OCI-LY1 (cell line): ENCODE measurements around the gene PIGB.
"Not testable (repeated sequence)": the region's sequence is repeated elsewhere in the genome, so short reads cannot be mapped to it uniquely, and the experiment has no call there.

Experiments
- H2AFZ ChIP-seq: fragments of 200-600 bp; sonication (generic), shearing (Covaris generic); 2 replicates; pipeline ENCODE4 v1.6.0; 2014; ENCODE audit warnings: antibody characterized with exemption, mild to moderate bottlenecking, low read length
- H3F3A ChIP-seq: fragments of 200-600 bp; sonication (generic), shearing (Covaris generic); 2 replicates; pipeline ENCODE4 v1.6.0; 2014; ENCODE audit warnings: mild to moderate bottlenecking, antibody characterized with exemption, low read length, moderate library complexity; ENCODE audit not compliant: insufficient read depth
- H3K27ac ChIP-seq: fragments of 200-600 bp; sonication (generic); 2 replicates; pipeline ENCODE4 v1.5.1; 2014; ENCODE audit warnings: low read length, mixed run types, mild to moderate bottlenecking, low read depth; ENCODE audit not compliant: poor library complexity, severe bottlenecking
- H3K27me3 ChIP-seq: fragments of 200-600 bp; sonication (generic); 2 replicates; pipeline ENCODE4 v1.6.0; 2014; ENCODE audit warnings: antibody characterized with exemption, mild to moderate bottlenecking, low read length, moderate library complexity; ENCODE audit not compliant: insufficient read depth
- H3K36me3 ChIP-seq: fragments of 200-600 bp; sonication (generic); 2 replicates; pipeline ENCODE4 v1.6.1; 2014; ENCODE audit warnings: mild to moderate bottlenecking, antibody characterized with exemption, low read length, moderate library complexity, mixed read lengths; ENCODE audit not compliant: insufficient read depth
- H3K4me1 ChIP-seq: fragments of 200-600 bp; sonication (generic); 2 replicates; pipeline ENCODE4 v1.5.1; 2014; ENCODE audit warnings: mild to moderate bottlenecking, low read length, moderate library complexity; ENCODE audit not compliant: insufficient read depth, severe bottlenecking
- H3K4me2 ChIP-seq: fragments of 200-600 bp; sonication (generic), shearing (Covaris generic); 2 replicates; pipeline ENCODE4 v1.6.1; 2014; ENCODE audit warnings: low read length
- H3K4me3 ChIP-seq: fragments of 200-600 bp; sonication (generic); 2 replicates; pipeline ENCODE4 v1.5.1; 2014; ENCODE audit warnings: low read length, low read depth, mild to moderate bottlenecking, mixed read lengths; ENCODE audit not compliant: poor library complexity, severe bottlenecking
- H3K79me2 ChIP-seq: fragments of 200-600 bp; shearing (Covaris generic); 2 replicates; pipeline ENCODE4 v1.6.1; 2016; ENCODE audit warnings: mixed run types, low read length, mixed read lengths; ENCODE audit not compliant: insufficient read depth
- H3K9ac ChIP-seq: fragments of 200-600 bp; sonication (generic), shearing (Covaris generic); 2 replicates; pipeline ENCODE4 v1.6.1; 2014; ENCODE audit warnings: mild to moderate bottlenecking, low read length, mixed read lengths
- H3K9me2 ChIP-seq: fragments of 200-600 bp; sonication (generic), shearing (Covaris generic); 2 replicates; pipeline ENCODE4 v1.6.1; 2014; ENCODE audit warnings: low read depth, mild to moderate bottlenecking, low read length, mixed read lengths
- H3K9me3 ChIP-seq: fragments of 200-600 bp; shearing (Covaris generic); 2 replicates; pipeline ENCODE4 v1.6.1; 2014; ENCODE audit warnings: low read length, mixed read lengths
- H4K20me1 ChIP-seq: fragments of 200-600 bp; sonication (generic), shearing (Covaris generic); 2 replicates; pipeline ENCODE4 v1.6.0; 2016; ENCODE audit warnings: mild to moderate bottlenecking, low read length; ENCODE audit not compliant: insufficient read depth
- CTCF ChIP-seq: fragments of 200-600 bp; sonication (generic), shearing (Covaris generic); IDR thresholded peaks from 2 replicates; pipeline ENCODE4 v1.5.1; 2017; ENCODE audit warnings: mild to moderate bottlenecking, antibody characterized with exemption, low read length, moderate library complexity, mixed read lengths
- EZH2 ChIP-seq: fragments of 200-600 bp; sonication (generic), shearing (Covaris generic); IDR thresholded peaks from 2 replicates; pipeline ENCODE4 v1.8.0; 2017; ENCODE audit warnings: borderline replicate concordance, mixed run types, mild to moderate bottlenecking, antibody characterized with exemption, low read length, moderate library complexity, mixed read lengths

The PIGB gene

GRCh38 chr15:55282284-55282833, 36.7 kb upstream of the PIGB start:
- H3K9me2 ChIP-seq = no peaks in the 10 kb centered on the region
- no peak for TF ChIP-seq CTCF
- no peak for TF ChIP-seq EZH2
- H3K27ac ChIP-seq = no peak overlapping the region
- H3F3A ChIP-seq = no peaks in the 10 kb centered on the region
- no peak overlapping the region for H3K4me2 ChIP-seq
- no peaks in the 10 kb centered on the region for H4K20me1 ChIP-seq
- H3K4me3 ChIP-seq = no peak overlapping the region
- H3K4me1 ChIP-seq = peaks cover 32% of the 10 kb centered on the region
- no peaks in the 10 kb centered on the region for H3K36me3 ChIP-seq
- H3K9me3 ChIP-seq = no peaks in the 10 kb centered on the region
- H3K27me3 ChIP-seq = no peaks in the 10 kb centered on the region
- no peak overlapping the region for H3K9ac ChIP-seq
- 0 out of 2 replicates have a peak, but pooled peaks cover 4% of the 10 kb centered on the region for H3K79me2 ChIP-seq
- no peak overlapping the region for H2AFZ ChIP-seq

- H3K79me2 ChIP-seq = 0 out of 2 replicates have a peak, but pooled peaks cover 4% of the 10 kb centered on the region
- no peaks in the 10 kb centered on the region for H4K20me1 ChIP-seq
- H3K27ac ChIP-seq = no peak overlapping the region
- H3F3A ChIP-seq = no peaks in the 10 kb centered on the region
- H3K27me3 ChIP-seq = no peaks in the 10 kb centered on the region
- TF ChIP-seq CTCF = no peak
- TF ChIP-seq EZH2 = no peak
- no peaks in the 10 kb centered on the region for H3K36me3 ChIP-seq
- no peaks in the 10 kb centered on the region for H3K9me3 ChIP-seq
- H3K4me2 ChIP-seq = no peak overlapping the region
- H3K4me3 ChIP-seq = no peak overlapping the region
- peaks cover 28% of the 10 kb centered on the region for H3K4me1 ChIP-seq
- H2AFZ ChIP-seq = no peak overlapping the region
- no peak overlapping the region for H3K9ac ChIP-seq
- no peaks in the 10 kb centered on the region for H3K9me2 ChIP-seq
Measured at GRCh38 chr15:55283379-55284147, 35.5 kb upstream of the PIGB start.

GRCh38 chr15:55284426-55284825, 34.6 kb upstream of the PIGB start:
- no peaks in the 10 kb centered on the region for H3F3A ChIP-seq
- H3K9me3 ChIP-seq = no peaks in the 10 kb centered on the region
- H3K36me3 ChIP-seq = no peaks in the 10 kb centered on the region
- no peak for TF ChIP-seq CTCF
- no peaks in the 10 kb centered on the region for H3K27me3 ChIP-seq
- H3K27ac ChIP-seq = no peak overlapping the region
- 0 out of 2 replicates have a peak, but pooled peaks cover 4% of the 10 kb centered on the region for H3K79me2 ChIP-seq
- H3K9ac ChIP-seq = no peak overlapping the region
- H3K4me1 ChIP-seq = peaks cover 30% of the 10 kb centered on the region
- H2AFZ ChIP-seq = no peak overlapping the region
- H3K4me2 ChIP-seq = no peak overlapping the region
- H4K20me1 ChIP-seq = no peaks in the 10 kb centered on the region
- no peak overlapping the region for H3K4me3 ChIP-seq
- H3K9me2 ChIP-seq = no peaks in the 10 kb centered on the region

GRCh38 chr15:55286442-55287189, 32.4 kb upstream of the PIGB start:
- not testable (repeated sequence) for H3K9me3 ChIP-seq, H3K4me2 ChIP-seq, H3K36me3 ChIP-seq, H2AFZ ChIP-seq, H3K79me2 ChIP-seq, H3K9me2 ChIP-seq, H3K27me3 ChIP-seq, H3K4me3 ChIP-seq, H3K27ac ChIP-seq, H3K9ac ChIP-seq, H4K20me1 ChIP-seq, H3F3A ChIP-seq
- H3K4me1 ChIP-seq = peaks cover 22% of the 10 kb centered on the region
